Panc1 (cell line): ENCODE measurements around the gene TLCD3B. TPM values are rescaled to one million over a fixed set of nuclear protein-coding genes. Genes with fewer than 3 reads are reported as not detected.

Source experiments
- ATAC-seq: fragments of 200-7000 bp; cut with Tn5 transposase; 2 replicates; pipeline ENCODE4 v1.9.1; 2020; ENCODE audit warnings: mild to moderate bottlenecking, moderate library complexity
- BruUV-seq: library from RNA; stranded (reverse); fragments of 400-500 nt; replicated peaks from 2 replicates; lab custom pipeline; 2021; lab: Mats Ljungman, UMichigan
- CTCF ChIA-PET: fragments of 300-600 bp; sonication (Branson Sonifier 250); formaldehyde crosslinking; loops from one replicate; lab custom pipeline; 2022; ENCODE audit warnings: antibody characterized with exemption; lab: Charles Lee
- POLR2A ChIA-PET: fragments of 300-600 bp; sonication (Branson Sonifier 250); formaldehyde crosslinking; loops from one replicate; lab custom pipeline; 2022; ENCODE audit warnings: antibody characterized with exemption; lab: Charles Lee
- DNase-seq: peaks from one replicate; pipeline ENCODE4 v3.0.0-alpha.2; 2010; ENCODE audit warnings: low read depth, low spot score
- H3K27ac ChIP-seq: 2 replicates; pipeline ENCODE4 v1.5.1; 2011; ENCODE audit warnings: mild to moderate bottlenecking, low read length, inconsistent platforms
- H3K27me3 ChIP-seq: fragments of 200-500 bp; sonication (Bioruptor generic); 2 replicates; pipeline ENCODE4 v1.6.0; 2014; ENCODE audit warnings: low read length, inconsistent platforms; ENCODE audit not compliant: control insufficient read depth, insufficient read depth
- H3K36me3 ChIP-seq: fragments of 200-500 bp; sonication (Bioruptor generic); 2 replicates; pipeline ENCODE4 v1.5.1; 2014; ENCODE audit warnings: inconsistent platforms, mild to moderate bottlenecking, low read length, moderate library complexity; ENCODE audit not compliant: control insufficient read depth, insufficient read depth
- H3K4me1 ChIP-seq: 2 replicates; pipeline ENCODE4 v1.5.1; 2011; ENCODE audit warnings: inconsistent platforms, mild to moderate bottlenecking, low read length, moderate library complexity; ENCODE audit not compliant: control insufficient read depth, insufficient read depth
- H3K4me3 ChIP-seq, 2 experiments: 2 replicates each; pipeline ENCODE4 v1.5.1; 2011 to 2012; ENCODE audit warnings: low read depth in 2 of 2, low read length in 2 of 2, mild to moderate bottlenecking in 2 of 2, inconsistent platforms in 1 of 2, moderate library complexity in 1 of 2
- H3K9me3 ChIP-seq: fragments of 200-500 bp; sonication (Bioruptor generic); 2 replicates; pipeline ENCODE4 v1.5.1; 2014; ENCODE audit warnings: low read depth, mild to moderate bottlenecking, inconsistent platforms, low read length, moderate library complexity; ENCODE audit not compliant: control insufficient read depth, insufficient read depth
- POLR2AphosphoS5 ChIP-seq: IDR thresholded peaks from 2 replicates; pipeline ENCODE4 v1.6.1; 2012; ENCODE audit warnings: mild to moderate bottlenecking, low read depth, low read length, moderate library complexity
- in situ Hi-C: cut with HindIII; loops from 2 replicates; pipeline ENCODE4 v1.10.0; 2016; ENCODE audit warnings: low sequenced_read_pairs, low pct_unique_long_range_greater_than_20kb
- intact Hi-C: fragments of 100-400 bp; cut with micrococcal nuclease; formaldehyde crosslinking; loops from one replicate; pipeline ENCODE4 v1.10.0; 2022; ENCODE audit not compliant: unreplicated experiment
- total RNA-seq: library from RNA; stranded (reverse); gene quantifications from one replicate; pipeline ENCODE4 v1.2.1, GENCODE V29; 2021; ENCODE audit not compliant: unreplicated experiment
- TF ChIP-seq, protein P1 (sequence below): fragments of 450-650 bp; IDR thresholded peaks from 2 replicates; pipeline ENCODE4 v1.5.1; 2017; ENCODE audit warnings: mild to moderate bottlenecking
- TF ChIP-seq, protein P2 (sequence below), 2 experiments: IDR thresholded peaks; 2 replicates each; pipeline ENCODE4 v1.6.1; 2011 to 2012; ENCODE audit warnings: low read depth in 2 of 2, control low read depth in 1 of 2, low read length in 1 of 2, mild to moderate bottlenecking in 1 of 2, moderate library complexity in 1 of 2; ENCODE audit not compliant: insufficient read depth in 1 of 2

TLCD3B gene
- total RNA-seq, 1 experiment from 2014 or later, result 3.5 TPM

DNA sequence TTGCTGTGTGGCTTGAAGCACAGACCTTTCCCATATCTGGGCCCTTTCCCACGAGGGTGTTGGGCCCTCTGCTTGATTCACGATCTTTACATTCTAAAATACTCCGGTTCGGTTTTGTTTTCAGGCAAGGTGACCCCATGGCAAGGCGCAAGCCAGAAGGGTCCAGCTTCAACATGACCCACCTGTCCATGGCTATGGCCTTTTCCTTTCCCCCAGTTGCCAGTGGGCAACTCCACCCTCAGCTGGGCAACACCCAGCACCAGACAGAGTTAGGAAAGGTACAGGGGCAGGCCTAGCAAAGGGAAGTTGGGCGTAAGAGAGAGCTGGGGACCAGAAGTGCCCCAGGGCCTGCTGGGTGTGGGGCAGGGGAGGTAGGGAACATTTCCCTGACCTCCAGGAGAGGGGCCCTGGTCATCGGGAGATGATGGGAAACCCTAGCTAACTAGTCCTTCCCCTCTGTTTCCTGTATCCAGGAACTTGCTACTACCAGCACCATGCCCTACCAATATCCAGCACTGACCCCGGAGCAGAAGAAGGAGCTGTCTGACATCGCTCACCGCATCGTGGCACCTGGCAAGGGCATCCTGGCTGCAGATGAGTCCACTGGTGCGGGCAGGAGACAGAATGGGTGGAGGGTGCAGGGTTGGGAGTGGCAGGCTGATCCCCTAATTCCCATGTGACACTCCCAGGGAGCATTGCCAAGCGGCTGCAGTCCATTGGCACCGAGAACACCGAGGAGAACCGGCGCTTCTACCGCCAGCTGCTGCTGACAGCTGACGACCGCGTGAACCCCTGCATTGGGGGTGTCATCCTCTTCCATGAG is 35.9 kb upstream of the TLCD3B start:
- ChIA-PET POLR2A (interaction anchor here (0.5 to 0.6 kb wide), 2 partner anchors 105 to 341 kb away, joined by 5 to 10 read pairs; partner anchors contain the start of gene ZNF771), CTCF (interaction anchor here (0.6 to 0.8 kb wide), 2 partner anchors 8 to 12 kb away, joined by 3 read pairs; no protein-coding TSS in a partner anchor)
- TF ChIP-seq, protein P1, sequence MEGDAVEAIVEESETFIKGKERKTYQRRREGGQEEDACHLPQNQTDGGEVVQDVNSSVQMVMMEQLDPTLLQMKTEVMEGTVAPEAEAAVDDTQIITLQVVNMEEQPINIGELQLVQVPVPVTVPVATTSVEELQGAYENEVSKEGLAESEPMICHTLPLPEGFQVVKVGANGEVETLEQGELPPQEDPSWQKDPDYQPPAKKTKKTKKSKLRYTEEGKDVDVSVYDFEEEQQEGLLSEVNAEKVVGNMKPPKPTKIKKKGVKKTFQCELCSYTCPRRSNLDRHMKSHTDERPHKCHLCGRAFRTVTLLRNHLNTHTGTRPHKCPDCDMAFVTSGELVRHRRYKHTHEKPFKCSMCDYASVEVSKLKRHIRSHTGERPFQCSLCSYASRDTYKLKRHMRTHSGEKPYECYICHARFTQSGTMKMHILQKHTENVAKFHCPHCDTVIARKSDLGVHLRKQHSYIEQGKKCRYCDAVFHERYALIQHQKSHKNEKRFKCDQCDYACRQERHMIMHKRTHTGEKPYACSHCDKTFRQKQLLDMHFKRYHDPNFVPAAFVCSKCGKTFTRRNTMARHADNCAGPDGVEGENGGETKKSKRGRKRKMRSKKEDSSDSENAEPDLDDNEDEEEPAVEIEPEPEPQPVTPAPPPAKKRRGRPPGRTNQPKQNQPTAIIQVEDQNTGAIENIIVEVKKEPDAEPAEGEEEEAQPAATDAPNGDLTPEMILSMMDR, result no peak
- peak; percentile 6; the same call in 1 of the 2 replicates for TF ChIP-seq POLR2AphosphoS5
- Histone ChIP-seq H3K27me3 (no peaks in the 10 kb centered on the region), H3K4me3 (peak overlapping the region; percentile 90 to 92), H3K27ac (peak overlapping the region; percentile 96), H3K36me3 (peaks cover 35% of the 10 kb centered on the region), H3K9me3 (no peaks in the 10 kb centered on the region), H3K4me1 (peaks cover 43% of the 10 kb centered on the region)
- DNase-seq (no peak), ATAC-seq (no peak)
- intact Hi-C loops, result no loop called here
- BruUV-seq, result no TSS peak
- in situ Hi-C loops, result no loop called here

DNA sequence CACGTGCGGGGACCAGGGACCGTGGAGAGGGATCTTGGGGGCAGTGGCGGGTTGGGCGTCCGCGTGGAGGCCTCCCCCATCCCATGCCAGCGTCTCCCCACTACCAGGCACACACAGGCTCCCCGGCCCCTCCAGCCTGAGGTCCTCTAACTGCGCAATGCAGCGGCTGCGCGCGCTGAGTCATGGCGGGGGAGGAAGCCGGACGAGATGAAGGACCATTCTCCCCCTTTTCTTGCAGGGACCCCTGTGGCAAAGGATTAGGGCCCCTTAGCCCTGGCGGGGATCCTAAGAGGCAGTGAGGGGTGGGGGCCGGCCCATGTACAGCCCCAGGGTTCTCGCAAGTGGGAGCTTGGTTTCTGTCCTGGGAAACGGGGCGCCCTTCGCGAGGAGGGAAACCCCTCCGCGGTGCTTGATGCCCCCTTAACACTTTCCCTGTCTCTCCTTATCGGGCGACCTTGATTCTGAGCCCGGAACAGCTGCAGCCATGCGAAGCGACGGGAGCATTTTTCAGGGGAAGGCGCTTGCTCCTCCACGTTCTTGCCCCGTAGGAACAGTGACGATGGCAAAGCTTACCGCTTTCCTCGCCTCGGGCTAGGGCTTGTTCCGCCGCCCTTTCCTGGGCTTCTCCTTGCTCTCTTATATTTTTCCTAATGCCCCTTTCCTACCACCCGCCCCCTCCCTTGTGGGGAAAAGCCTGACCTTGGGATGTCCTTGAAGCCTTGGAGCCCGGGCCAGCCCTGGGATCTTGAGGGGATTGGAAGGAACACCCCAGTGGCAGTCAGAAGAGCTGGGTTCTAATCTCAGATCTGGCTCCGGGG is 35.1 kb upstream of the TLCD3B start:
- no TSS peak for BruUV-seq
- intact Hi-C loops (no loop called here), in situ Hi-C loops (no loop called here)
- peak overlapping the region; percentile 90 to 92 for H3K4me3 ChIP-seq
- POLR2A ChIA-PET, result interaction anchor here (0.6 to 1.3 kb wide), 5 partner anchors 11 to 692 kb away, joined by 3 to 11 read pairs (median 5); partner anchors contain the start of gene ZNF771
- no peaks in the 10 kb centered on the region for H3K9me3 ChIP-seq
- CTCF ChIA-PET, result interaction anchor here (0.8 kb wide), 1 partner anchor 11 kb away, joined by 3 read pairs; no protein-coding TSS in a partner anchor
- peaks cover 31% of the 10 kb centered on the region for H3K36me3 ChIP-seq
- TF ChIP-seq, protein P2, sequence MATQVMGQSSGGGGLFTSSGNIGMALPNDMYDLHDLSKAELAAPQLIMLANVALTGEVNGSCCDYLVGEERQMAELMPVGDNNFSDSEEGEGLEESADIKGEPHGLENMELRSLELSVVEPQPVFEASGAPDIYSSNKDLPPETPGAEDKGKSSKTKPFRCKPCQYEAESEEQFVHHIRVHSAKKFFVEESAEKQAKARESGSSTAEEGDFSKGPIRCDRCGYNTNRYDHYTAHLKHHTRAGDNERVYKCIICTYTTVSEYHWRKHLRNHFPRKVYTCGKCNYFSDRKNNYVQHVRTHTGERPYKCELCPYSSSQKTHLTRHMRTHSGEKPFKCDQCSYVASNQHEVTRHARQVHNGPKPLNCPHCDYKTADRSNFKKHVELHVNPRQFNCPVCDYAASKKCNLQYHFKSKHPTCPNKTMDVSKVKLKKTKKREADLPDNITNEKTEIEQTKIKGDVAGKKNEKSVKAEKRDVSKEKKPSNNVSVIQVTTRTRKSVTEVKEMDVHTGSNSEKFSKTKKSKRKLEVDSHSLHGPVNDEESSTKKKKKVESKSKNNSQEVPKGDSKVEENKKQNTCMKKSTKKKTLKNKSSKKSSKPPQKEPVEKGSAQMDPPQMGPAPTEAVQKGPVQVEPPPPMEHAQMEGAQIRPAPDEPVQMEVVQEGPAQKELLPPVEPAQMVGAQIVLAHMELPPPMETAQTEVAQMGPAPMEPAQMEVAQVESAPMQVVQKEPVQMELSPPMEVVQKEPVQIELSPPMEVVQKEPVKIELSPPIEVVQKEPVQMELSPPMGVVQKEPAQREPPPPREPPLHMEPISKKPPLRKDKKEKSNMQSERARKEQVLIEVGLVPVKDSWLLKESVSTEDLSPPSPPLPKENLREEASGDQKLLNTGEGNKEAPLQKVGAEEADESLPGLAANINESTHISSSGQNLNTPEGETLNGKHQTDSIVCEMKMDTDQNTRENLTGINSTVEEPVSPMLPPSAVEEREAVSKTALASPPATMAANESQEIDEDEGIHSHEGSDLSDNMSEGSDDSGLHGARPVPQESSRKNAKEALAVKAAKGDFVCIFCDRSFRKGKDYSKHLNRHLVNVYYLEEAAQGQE (IDR thresholded peaks at IDR 0.05; ENCODE audit: insufficient read depth in 1 of 2, low read depth in 2 of 2, low read length in 1 of 2), result no peak
- peak; percentile 32; the same call in 1 of the 2 replicates for TF ChIP-seq POLR2AphosphoS5
- peaks cover 43% of the 10 kb centered on the region for H3K4me1 ChIP-seq
- H3K27me3 ChIP-seq, result no peaks in the 10 kb centered on the region
- ATAC-seq, result peak; percentile 8
- DNase-seq, result no peak
- peak overlapping the region; percentile 96 for H3K27ac ChIP-seq
